ENCODE results near the gene SMIM23. TPM values are rescaled to one million over a fixed set of nuclear protein-coding genes. Genes with fewer than 3 reads are reported as not detected.

SMIM23 gene
- total and polyA plus RNA-seq, 2 of the 4 experiments (the other 2 are of a cell fraction) = not detected

- H2BK20ac ChIP-seq (ENCODE audit: low read depth, low read length) = no peak overlapping the region
- H3K18ac ChIP-seq (ENCODE audit: low read depth, low read length) = no peak overlapping the region
- H2AK9ac ChIP-seq (replicated peaks; ENCODE audit: low read depth, low read length, poor library complexity) = no peak overlapping the region
- intact Hi-C loops (cut with micrococcal nuclease) (no loop called here), dilution Hi-C loops (cut with HindIII; ENCODE audit: low sequenced_read_pairs, unreplicated experiment) (no loop called here), in situ Hi-C loops (cut with MboI; ENCODE audit: low sequenced_read_pairs) (no loop called here)
- no peak overlapping the region for H3K9ac ChIP-seq (ENCODE audit: low read depth, low read length)
- no CpG with 5 or more reads among the region's 5 CpGs for WGBS, 2 experiments (ENCODE audit: extremely low coverage in 2 of 2, insufficient read length in 1 of 2)
- no peak overlapping the region for H2BK120ac ChIP-seq (ENCODE audit: low read depth, low read length)
- no peak overlapping the region for H3K4me2 ChIP-seq (ENCODE audit: low read depth, low read length)
- H3K14ac ChIP-seq (replicated peaks; ENCODE audit: low read depth, low read length) = no peak overlapping the region
- no peak overlapping the region for H3K4me3 ChIP-seq (ENCODE audit: insufficient read depth, low read depth, low read length)
- H4K20me1 ChIP-seq (ENCODE audit: insufficient read depth, low read length) = no peaks in the 10 kb centered on the region
- H2BK5ac ChIP-seq (ENCODE audit: low read depth, low read length, poor library complexity, severe bottlenecking) = no peak overlapping the region
- no peak overlapping the region for H2AFZ ChIP-seq (replicated peaks; ENCODE audit: low read length, poor library complexity)
- peaks cover 10% of the 10 kb centered on the region for H3K27me3 ChIP-seq (ENCODE audit: control insufficient read depth, insufficient read depth, low read length)
- H3K4me1 ChIP-seq (ENCODE audit: control insufficient read depth, insufficient read depth, low read length) = no peaks in the 10 kb centered on the region
- no peak overlapping the region for H3K56ac ChIP-seq (ENCODE audit: extremely low read depth, insufficient read depth, low read length)
- H3K9me1 ChIP-seq (ENCODE audit: insufficient read depth, low read length) = no peaks in the 10 kb centered on the region
- no peak overlapping the region for H2AK5ac ChIP-seq (ENCODE audit: low read depth, low read length)
- H3K36me3 ChIP-seq (ENCODE audit: control insufficient read depth, insufficient read depth, low read length) = no peaks in the 10 kb centered on the region
- H3K27ac ChIP-seq (ENCODE audit: insufficient read depth, low read length) = no peak overlapping the region
- peaks cover 5% of the 10 kb centered on the region for H3K9me3 ChIP-seq (ENCODE audit: control insufficient read depth, insufficient read depth, low read length)
- no peak overlapping the region for H3K23ac ChIP-seq (ENCODE audit: low read depth, low read length)
- ATAC-seq (ENCODE audit: low read depth) (no peak), DNase-seq (peak; percentile 38)
- no TSS peak for BruUV-seq (replicated peaks)
- H4K91ac ChIP-seq (ENCODE audit: insufficient read depth, low read depth, low read length) = no peak overlapping the region
- H3K79me1 ChIP-seq (ENCODE audit: low read depth in 1 of 2, low read length in 2 of 2) = no peaks in the 10 kb centered on the region
- no peak overlapping the region for H4K8ac ChIP-seq (ENCODE audit: low read depth in 2 of 2, low read length in 2 of 2)
- CTCF ChIA-PET = no interaction called here
- H3K4ac ChIP-seq (ENCODE audit: low read depth, low read length) = no peak overlapping the region
- no peak overlapping the region for H4K5ac ChIP-seq (ENCODE audit: low read depth, low read length)
- no peak overlapping the region for H2BK15ac ChIP-seq (ENCODE audit: low read depth, low read length)
- TF ChIP-seq USF2 (IDR thresholded peaks at IDR 0.05; ENCODE audit: low read depth, low read length) (no peak), CHD1 (IDR thresholded peaks at IDR 0.05; ENCODE audit: low read depth, low read length) (no peak), CTCF (conservative IDR thresholded peaks at IDR 0.05; ENCODE audit: low read depth, low read length) (no peak), BHLHE40 (IDR thresholded peaks at IDR 0.05; ENCODE audit: low read depth, low read length) (no peak), SMC3 (IDR thresholded peaks at IDR 0.05; ENCODE audit: low read depth, low read length) (no peak), CEBPB (IDR thresholded peaks at IDR 0.05; ENCODE audit: low read depth, low read length) (no peak), NFE2L2 (IDR thresholded peaks at IDR 0.05; ENCODE audit: low read depth, low read length) (no peak), FOS (IDR thresholded peaks at IDR 0.05; ENCODE audit: low read depth, low read length) (no peak), RAD21 (IDR thresholded peaks at IDR 0.05; ENCODE audit: low read length) (no peak), MAZ (IDR thresholded peaks at IDR 0.05; ENCODE audit: borderline replicate concordance, low read depth, low read length) (no peak), RFX5 (IDR thresholded peaks at IDR 0.05; ENCODE audit: low read depth, low read length) (no peak), RCOR1 (IDR thresholded peaks at IDR 0.05; ENCODE audit: insufficient replicate concordance, low read length) (no peak), POLR2A (IDR thresholded peaks at IDR 0.05; ENCODE audit: low read depth, low read length) (no peak), MXI1 (IDR thresholded peaks at IDR 0.05; ENCODE audit: borderline replicate concordance, low read depth, low read length) (no peak)
- POLR2A ChIA-PET (ENCODE audit: unreplicated experiment) = no interaction called here
These were observed 40.5 kb downstream of the SMIM23 start for GRCh38 chr5:171826132-171826531.
